ENCODE measurements around the gene DTNBP1. TPM values are rescaled to one million over a fixed set of nuclear protein-coding genes. Genes with fewer than 3 reads are reported as not detected.

Gene DTNBP1
- total and polyA plus RNA-seq, 4 donors = 26.2 to 37.1 (median 27.6) TPM

DNA sequence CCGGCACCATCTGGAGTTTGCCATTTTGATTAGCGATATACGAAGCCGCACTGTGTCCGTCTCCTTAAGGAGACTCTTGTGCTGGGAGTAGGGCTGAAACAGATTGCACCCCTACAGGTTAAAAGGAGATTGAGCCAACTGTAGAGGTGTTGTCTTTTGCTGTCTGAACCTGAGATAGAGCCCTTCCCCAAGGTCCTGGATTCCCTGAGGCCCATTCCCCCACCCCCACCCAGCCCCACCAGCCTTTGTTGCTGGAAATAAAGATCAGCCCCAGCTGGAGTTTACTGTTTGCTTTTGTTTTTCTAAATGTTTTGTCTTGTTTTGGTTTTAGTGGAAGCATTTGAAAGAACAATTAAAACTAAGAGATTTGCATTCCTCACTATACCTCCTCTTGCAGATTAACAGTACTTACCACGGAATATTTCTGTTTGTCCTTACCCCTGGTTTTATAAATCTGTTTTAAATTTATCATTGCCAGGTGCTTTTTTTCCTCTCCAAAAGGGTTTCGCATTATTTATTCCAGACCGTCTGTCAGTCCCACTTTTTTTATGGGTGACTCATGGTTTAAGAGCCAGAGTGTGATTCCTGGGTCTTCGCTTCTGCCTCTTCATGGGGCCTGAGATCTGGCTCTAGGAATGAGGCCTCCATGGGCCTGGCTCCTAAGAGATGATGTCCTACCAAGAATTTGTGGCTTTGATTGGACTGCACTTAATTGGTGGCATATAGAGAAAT is 169.2 kb downstream of the DTNBP1 start:
- DNase-seq = no peak
- no peaks in the 10 kb centered on the region for H3K4me1 ChIP-seq (ENCODE audit: control insufficient read depth in 1 of 2, insufficient read depth in 2 of 2, low read length in 2 of 2)
- H3K36me3 ChIP-seq (ENCODE audit: control insufficient read depth in 1 of 2, insufficient read depth in 2 of 2, low read length in 1 of 2) = no peaks in the 10 kb centered on the region
- intact Hi-C loops (cut with DNase I) = no loop called here
- no peaks in the 10 kb centered on the region for H3K27me3 ChIP-seq (ENCODE audit: control insufficient read depth in 1 of 2, insufficient read depth in 2 of 2, low read length in 1 of 2)
- ATAC-seq (ENCODE audit: low FRiP score) = no peak
- H3K4me3 ChIP-seq (ENCODE audit: low read length in 2 of 2) = no peak overlapping the region
- no peak overlapping the region for H3K27ac ChIP-seq (ENCODE audit: low read depth in 1 of 2, low read length in 2 of 2)
- 87 to 89% methylated on average over 9 of the region's 9 CpGs for WGBS, 2 donors
- H3K9me3 ChIP-seq (ENCODE audit: control insufficient read depth, low read length) = no peaks in the 10 kb centered on the region

DNA sequence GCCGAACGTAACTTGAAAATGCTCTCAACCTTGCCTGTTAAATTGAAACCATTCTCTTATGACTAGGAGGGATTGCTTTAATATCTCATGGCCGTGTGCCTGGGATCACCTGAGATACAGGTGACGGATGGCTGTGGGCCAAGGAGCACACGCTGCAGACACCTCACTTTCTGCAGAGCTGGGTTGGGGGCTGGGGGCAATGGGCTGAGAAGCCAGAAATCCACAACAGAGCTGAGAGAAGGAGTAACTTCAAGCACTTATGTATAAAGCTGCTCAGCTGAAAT is 170.9 kb downstream of the DTNBP1 start:
- intact Hi-C loops (cut with DNase I) = loop anchor here in 1 of 2 donors (2.0 kb wide), 1 partner anchor 1281 kb away; no protein-coding TSS in a partner anchor
- Histone ChIP-seq H3K36me3 (ENCODE audit: control insufficient read depth in 1 of 2, insufficient read depth in 2 of 2, low read length in 1 of 2) (peaks cover 0 to 3% of the 10 kb centered on the region in 2 donors), H3K27me3 (ENCODE audit: control insufficient read depth in 1 of 2, insufficient read depth in 2 of 2, low read length in 1 of 2) (no peaks in the 10 kb centered on the region), H3K4me1 (ENCODE audit: control insufficient read depth in 1 of 2, insufficient read depth in 2 of 2, low read length in 2 of 2) (no peaks in the 10 kb centered on the region), H3K27ac (ENCODE audit: low read depth in 1 of 2, low read length in 2 of 2) (no peak overlapping the region), H3K4me3 (ENCODE audit: low read length in 2 of 2) (no peak overlapping the region), H3K9me3 (ENCODE audit: control insufficient read depth, low read length) (no peaks in the 10 kb centered on the region)
- 66 to 69% methylated on average over 5 of the region's 5 CpGs for WGBS, 2 donors
- no peak for ATAC-seq (ENCODE audit: low FRiP score)
- no peak for DNase-seq

DNA sequence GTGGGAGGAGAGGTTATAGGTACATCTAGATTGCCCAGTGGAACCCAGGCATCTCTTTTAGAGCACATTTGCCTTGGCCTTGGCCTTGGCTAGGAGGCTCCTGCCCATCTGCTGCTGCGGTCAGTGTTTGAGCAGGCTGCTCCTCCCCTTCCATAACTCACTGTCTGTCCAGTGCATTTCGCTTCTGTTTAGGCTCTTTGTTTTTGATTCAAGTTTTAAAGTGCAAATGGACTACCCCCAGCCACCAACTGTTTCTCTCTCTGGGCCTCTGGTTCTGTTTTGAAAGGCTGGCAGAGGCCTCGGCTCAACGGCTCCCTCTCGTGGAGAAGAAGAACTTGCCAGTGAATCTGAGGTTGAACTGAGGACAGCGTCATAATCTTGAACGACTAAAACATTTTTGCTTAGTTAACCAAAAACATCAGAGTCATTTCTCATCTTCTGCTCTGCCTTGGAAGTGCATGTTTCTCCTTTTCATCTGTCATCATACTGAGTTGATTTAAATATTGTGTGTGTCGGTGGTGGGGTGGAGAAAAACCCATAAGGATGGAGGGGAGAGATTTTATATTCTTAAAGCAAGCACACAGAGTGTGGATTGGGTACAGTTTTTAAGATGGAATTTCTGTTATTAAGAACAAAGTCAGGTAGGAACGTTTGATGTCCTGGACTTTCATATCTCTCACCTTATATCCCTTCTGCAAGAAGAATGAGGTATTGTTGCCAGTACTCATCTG is 171.4 kb downstream of the DTNBP1 start:
- no peak overlapping the region for H3K4me3 ChIP-seq (ENCODE audit: low read length in 2 of 2)
- H3K36me3 ChIP-seq (ENCODE audit: control insufficient read depth in 1 of 2, insufficient read depth in 2 of 2, low read length in 1 of 2) = peaks cover 0 to 3% of the 10 kb centered on the region in 2 donors
- intact Hi-C loops (cut with DNase I) = loop anchor here in 1 of 2 donors (2.0 kb wide), 1 partner anchor 1281 kb away; no protein-coding TSS in a partner anchor
- H3K27me3 ChIP-seq (ENCODE audit: control insufficient read depth in 1 of 2, insufficient read depth in 2 of 2, low read length in 1 of 2) = no peaks in the 10 kb centered on the region
- no peaks in the 10 kb centered on the region for H3K9me3 ChIP-seq (ENCODE audit: control insufficient read depth, low read length)
- no peaks in the 10 kb centered on the region for H3K4me1 ChIP-seq (ENCODE audit: control insufficient read depth in 1 of 2, insufficient read depth in 2 of 2, low read length in 2 of 2)
- H3K27ac ChIP-seq (ENCODE audit: low read depth in 1 of 2, low read length in 2 of 2) = no peak overlapping the region
- ATAC-seq (ENCODE audit: low FRiP score) = peak; percentile 85
- 7% methylated on average over 9 of the region's 9 CpGs for WGBS, 2 donors
- DNase-seq = peak in 1 of 2 donors; percentile 82

DNA sequence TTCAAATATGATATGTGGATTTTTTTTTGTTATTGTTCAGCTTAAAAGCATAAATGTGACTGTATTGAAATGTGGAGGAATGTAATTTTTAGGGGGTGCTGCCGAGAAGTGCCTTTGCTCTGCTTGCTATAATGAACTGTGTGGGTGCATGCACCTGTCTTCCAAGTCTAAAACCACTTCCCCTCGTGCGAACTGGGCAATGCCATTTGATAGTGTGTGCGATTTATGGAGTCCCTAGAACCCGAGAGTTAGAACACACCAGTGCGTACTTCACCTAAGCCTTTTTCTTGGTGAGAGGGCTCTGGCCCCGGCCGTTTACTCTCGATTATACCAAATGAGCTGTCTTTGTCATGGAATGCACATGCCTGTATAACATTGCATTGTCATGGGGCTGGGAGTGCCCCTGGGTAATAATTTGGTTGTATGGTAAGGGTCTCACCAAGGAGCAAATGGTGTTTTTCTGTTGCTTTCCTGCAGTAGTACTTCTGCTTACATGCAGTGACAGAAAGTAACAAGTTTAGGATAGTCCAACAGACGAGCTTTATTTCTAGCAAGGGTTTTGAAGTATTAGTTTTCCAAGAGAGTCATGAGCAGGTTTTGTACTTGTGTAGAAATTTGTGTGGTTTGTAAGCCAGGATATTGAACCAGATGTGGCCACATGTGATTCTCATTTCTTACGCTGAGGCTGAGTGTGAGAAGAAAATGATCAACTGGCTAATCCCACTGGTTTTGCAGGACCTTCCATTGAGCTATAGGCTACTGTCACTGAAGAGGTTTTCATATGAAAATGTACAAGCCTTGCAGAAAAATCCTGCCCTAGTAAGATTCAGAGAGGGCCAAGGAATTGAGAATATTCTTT is 172.4 kb downstream of the DTNBP1 start:
- Histone ChIP-seq H3K27me3 (ENCODE audit: control insufficient read depth in 1 of 2, insufficient read depth in 2 of 2, low read length in 1 of 2) (no peaks in the 10 kb centered on the region), H3K36me3 (ENCODE audit: control insufficient read depth in 1 of 2, insufficient read depth in 2 of 2, low read length in 1 of 2) (peaks cover 0 to 3% of the 10 kb centered on the region in 2 donors), H3K4me3 (ENCODE audit: low read length in 2 of 2) (no peak overlapping the region), H3K4me1 (ENCODE audit: control insufficient read depth in 1 of 2, insufficient read depth in 2 of 2, low read length in 2 of 2) (no peaks in the 10 kb centered on the region), H3K27ac (ENCODE audit: low read depth in 1 of 2, low read length in 2 of 2) (no peak overlapping the region), H3K9me3 (ENCODE audit: control insufficient read depth, low read length) (no peaks in the 10 kb centered on the region)
- 91 to 92% methylated on average over 11 of the region's 11 CpGs for WGBS, 2 donors
- ATAC-seq (ENCODE audit: low FRiP score) (no peak), DNase-seq (no peak)
- intact Hi-C loops (cut with DNase I) = loop anchor here in 1 of 2 donors (2.0 kb wide), 1 partner anchor 1280 kb away; no protein-coding TSS in a partner anchor

DNA sequence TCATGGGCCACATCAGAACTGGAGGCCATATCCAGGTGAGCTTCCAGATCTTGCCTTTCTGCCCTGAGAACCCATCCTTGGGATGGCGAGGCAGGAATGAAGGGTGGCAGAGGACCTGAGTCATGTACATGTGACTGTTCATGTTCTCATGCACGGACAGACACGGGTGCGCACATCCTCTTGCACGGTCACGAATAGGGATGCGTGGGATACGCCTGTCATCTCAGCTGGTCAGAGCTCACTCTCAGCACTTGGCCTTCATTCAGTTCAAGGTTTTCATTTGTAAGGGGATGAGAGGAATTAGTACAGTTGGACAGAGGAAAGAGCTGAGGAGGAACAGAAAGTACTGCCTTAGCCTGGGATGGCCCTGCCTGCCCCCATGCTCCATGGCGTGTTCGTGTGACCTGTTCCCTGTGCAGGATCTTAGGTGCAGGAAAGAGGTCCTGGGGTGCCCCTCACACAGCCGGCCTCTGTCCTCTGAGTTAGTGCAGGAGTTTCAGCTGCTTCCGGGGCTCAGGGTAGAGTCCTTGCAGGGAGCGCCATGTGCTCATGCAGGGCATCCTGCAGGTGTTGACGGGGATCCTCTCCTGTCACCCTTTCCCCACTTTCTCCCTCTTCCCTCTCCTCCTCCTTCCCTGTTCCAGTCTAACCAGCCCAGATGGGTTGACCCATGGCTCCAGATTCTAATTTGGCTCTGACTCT is 173.4 kb downstream of the DTNBP1 start:
- intact Hi-C loops (cut with DNase I) = no loop called here
- H3K4me3 ChIP-seq (ENCODE audit: low read length in 2 of 2) = no peak overlapping the region
- ATAC-seq (ENCODE audit: low FRiP score) (no peak), DNase-seq (no peak)
- H3K27me3 ChIP-seq (ENCODE audit: control insufficient read depth in 1 of 2, insufficient read depth in 2 of 2, low read length in 1 of 2) = no peaks in the 10 kb centered on the region
- no peaks in the 10 kb centered on the region for H3K9me3 ChIP-seq (ENCODE audit: control insufficient read depth, low read length)
- 88 to 91% methylated on average over 14 of the region's 14 CpGs for WGBS, 2 donors
- H3K36me3 ChIP-seq (ENCODE audit: control insufficient read depth in 1 of 2, insufficient read depth in 2 of 2, low read length in 1 of 2) = peaks cover 0 to 3% of the 10 kb centered on the region in 2 donors
- no peak overlapping the region for H3K27ac ChIP-seq (ENCODE audit: low read depth in 1 of 2, low read length in 2 of 2)
- no peaks in the 10 kb centered on the region for H3K4me1 ChIP-seq (ENCODE audit: control insufficient read depth in 1 of 2, insufficient read depth in 2 of 2, low read length in 2 of 2)

DNA sequence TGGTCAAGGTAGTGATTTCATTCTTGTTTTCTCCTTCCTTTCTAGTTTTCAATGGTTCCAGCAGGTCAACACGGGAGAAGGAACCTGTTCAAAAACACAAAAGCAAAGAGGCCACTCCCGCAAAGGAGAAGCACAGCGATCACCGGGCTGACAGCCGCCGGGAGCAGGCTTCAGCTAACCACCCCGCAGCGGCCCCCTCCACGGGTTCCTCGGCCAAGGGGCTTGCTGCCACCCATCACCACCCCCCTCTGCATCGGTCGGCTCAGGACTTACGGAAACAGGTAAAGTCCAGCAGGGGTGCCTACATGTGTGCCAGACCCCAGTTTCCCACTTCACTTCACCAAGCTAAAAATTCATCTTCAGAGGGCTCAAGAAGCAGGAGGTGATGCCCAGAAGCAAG is 175.6 kb downstream of the DTNBP1 start:
- intact Hi-C loops (cut with DNase I) = no loop called here
- ATAC-seq (ENCODE audit: low FRiP score) = no peak
- WGBS, 2 donors = 95 to 96% methylated on average over 13 of the region's 13 CpGs

DNA sequence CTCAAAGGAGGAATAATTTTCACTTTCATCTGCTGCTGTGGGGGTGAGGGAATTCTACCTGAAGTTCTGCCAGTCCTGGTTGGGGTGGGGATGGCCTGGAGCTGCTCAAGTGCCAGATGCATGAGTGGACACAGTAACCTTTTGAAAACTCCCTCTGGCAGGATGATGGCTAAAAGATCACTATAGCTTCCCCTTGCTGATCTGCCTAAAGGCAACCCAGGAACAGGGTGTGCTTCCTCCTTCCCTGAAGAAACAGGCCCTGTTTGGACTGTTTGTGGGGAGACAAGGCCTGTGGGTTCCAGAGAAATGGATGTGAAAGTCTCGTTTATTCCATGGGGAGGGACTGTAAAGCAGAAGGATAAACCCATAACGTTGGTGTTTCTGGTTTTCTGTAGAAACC is 176.9 kb downstream of the DTNBP1 start:
- 81 to 85% methylated on average over 2 of the region's 2 CpGs for WGBS, 2 donors
- ATAC-seq (ENCODE audit: low FRiP score) = no peak
- DNase-seq = no peak
- Histone ChIP-seq H3K4me1 (ENCODE audit: control insufficient read depth in 1 of 2, insufficient read depth in 2 of 2, low read length in 2 of 2) (no peaks in the 10 kb centered on the region), H3K9me3 (ENCODE audit: control insufficient read depth, low read length) (no peaks in the 10 kb centered on the region), H3K36me3 (ENCODE audit: control insufficient read depth in 1 of 2, insufficient read depth in 2 of 2, low read length in 1 of 2) (peaks cover 0 to 3% of the 10 kb centered on the region in 2 donors), H3K27ac (ENCODE audit: low read depth in 1 of 2, low read length in 2 of 2) (no peak overlapping the region), H3K4me3 (ENCODE audit: low read length in 2 of 2) (no peak overlapping the region), H3K27me3 (ENCODE audit: control insufficient read depth in 1 of 2, insufficient read depth in 2 of 2, low read length in 1 of 2) (no peaks in the 10 kb centered on the region)
- intact Hi-C loops (cut with DNase I) = no loop called here

More for the DNA sequence above, 175.6 kb downstream of the DTNBP1 start:
- H3K27me3 ChIP-seq (ENCODE audit: control insufficient read depth in 1 of 2, insufficient read depth in 2 of 2, low read length in 1 of 2) = no peaks in the 10 kb centered on the region
- no peaks in the 10 kb centered on the region for H3K4me1 ChIP-seq (ENCODE audit: control insufficient read depth in 1 of 2, insufficient read depth in 2 of 2, low read length in 2 of 2)
- peaks cover 0 to 3% of the 10 kb centered on the region in 2 donors for H3K36me3 ChIP-seq (ENCODE audit: control insufficient read depth in 1 of 2, insufficient read depth in 2 of 2, low read length in 1 of 2)
- H3K9me3 ChIP-seq (ENCODE audit: control insufficient read depth, low read length) = no peaks in the 10 kb centered on the region
- DNase-seq = no peak
- no peak overlapping the region for H3K27ac ChIP-seq (ENCODE audit: low read depth in 1 of 2, low read length in 2 of 2)
- H3K4me3 ChIP-seq (ENCODE audit: low read length in 2 of 2) = no peak overlapping the region

DNA sequence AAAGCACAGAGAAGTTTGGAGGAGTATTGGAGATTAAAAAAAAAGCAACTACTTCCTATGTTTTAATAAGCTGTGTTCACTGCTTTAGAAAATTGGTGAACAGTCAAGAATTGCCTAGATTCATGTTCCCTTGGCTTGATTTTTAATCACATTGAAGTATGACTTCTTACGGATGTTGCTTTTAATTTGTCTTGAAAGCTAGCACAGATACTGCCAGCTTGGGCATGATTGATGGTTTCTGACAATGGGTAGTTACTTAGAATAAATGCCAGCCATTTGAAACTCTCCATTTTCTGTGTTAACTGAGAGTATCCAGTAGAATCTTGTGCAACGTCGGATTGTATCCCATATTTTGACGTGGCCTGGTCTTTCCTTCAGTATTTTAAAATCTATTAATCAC is 178.0 kb downstream of the DTNBP1 start:
- peaks cover 0 to 3% of the 10 kb centered on the region in 2 donors for H3K36me3 ChIP-seq (ENCODE audit: control insufficient read depth in 1 of 2, insufficient read depth in 2 of 2, low read length in 1 of 2)
- H3K27ac ChIP-seq (ENCODE audit: low read depth in 1 of 2, low read length in 2 of 2) = no peak overlapping the region
- DNase-seq (no peak), ATAC-seq (ENCODE audit: low FRiP score) (no peak)
- H3K4me1 ChIP-seq (ENCODE audit: control insufficient read depth in 1 of 2, insufficient read depth in 2 of 2, low read length in 2 of 2) = no peaks in the 10 kb centered on the region
- no peaks in the 10 kb centered on the region for H3K9me3 ChIP-seq (ENCODE audit: control insufficient read depth, low read length)
- no peak overlapping the region for H3K4me3 ChIP-seq (ENCODE audit: low read length in 2 of 2)
- H3K27me3 ChIP-seq (ENCODE audit: control insufficient read depth in 1 of 2, insufficient read depth in 2 of 2, low read length in 1 of 2) = no peaks in the 10 kb centered on the region
- 51 to 64% methylated on average over 4 of the region's 4 CpGs for WGBS, 2 donors
- intact Hi-C loops (cut with DNase I) = no loop called here
